ENCODE data around the gene SFT2D2.
A peak's percentile ranks its signal among the peaks of the same experiment; 100 is the strongest.
"Not testable (repeated sequence)": the region's sequence is repeated elsewhere in the genome, so short reads cannot be mapped to it uniquely, and the experiment has no call there.

SFT2D2 gene

DNA sequence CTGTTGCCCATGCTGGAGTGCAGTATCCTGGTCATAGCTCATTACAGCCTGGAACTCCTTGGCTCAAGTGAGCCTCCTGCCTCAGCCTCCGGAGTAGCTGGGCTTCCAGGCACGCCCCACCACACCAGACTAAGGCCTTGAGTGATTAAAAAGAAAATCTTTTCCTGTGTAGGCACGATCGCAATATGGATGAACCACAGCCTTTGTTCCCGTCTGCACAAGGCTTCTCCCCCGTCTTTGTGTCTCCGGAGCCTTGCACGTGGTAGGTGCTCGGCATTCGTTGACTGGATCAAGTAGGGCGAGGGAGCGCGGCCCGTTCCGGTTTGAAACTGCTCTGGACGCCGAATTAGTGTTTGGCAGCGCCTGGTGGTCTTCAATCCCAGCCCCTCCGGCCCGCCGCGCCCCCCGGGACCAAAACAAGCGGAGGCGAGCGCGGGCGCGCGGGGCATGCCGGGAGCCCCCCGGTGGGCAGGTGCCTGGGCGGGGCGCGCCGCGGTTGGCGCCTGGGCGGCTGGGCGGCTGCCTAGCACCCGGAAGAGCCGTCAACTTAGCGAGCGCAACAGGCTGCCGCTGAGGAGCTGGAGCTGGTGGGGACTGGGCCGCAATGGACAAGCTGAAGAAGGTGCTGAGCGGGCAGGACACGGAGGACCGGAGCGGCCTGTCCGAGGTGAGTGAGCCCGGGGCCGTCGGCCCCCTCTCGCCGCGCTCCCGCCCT is at the start of gene SFT2D2:
Gene SFT2D2, plus strand, starts transcription at position 529 of the 715 bp plus-strand sequence. Its CDS starts 76 bp downstream, at position 605.
- ChIA-PET POLR2A (interaction anchor here (1.3 kb wide), 1 partner anchor 46 kb away, joined by 4 read pairs; the partner anchor contains the start of gene TIPRL), CTCF (interaction anchor here (1.4 to 4.4 kb wide), 2 partner anchors 10 to 21 kb away, joined by 3 to 25 read pairs; no protein-coding TSS in a partner anchor)
- peak within 1 kb of the TSS; percentile 86 for H3K4me3 ChIP-seq (ENCODE audit: low read depth, low read length)
- DNase-seq (ENCODE audit: low read depth, low spot score) = no peak
- TF ChIP-seq, protein P1, sequence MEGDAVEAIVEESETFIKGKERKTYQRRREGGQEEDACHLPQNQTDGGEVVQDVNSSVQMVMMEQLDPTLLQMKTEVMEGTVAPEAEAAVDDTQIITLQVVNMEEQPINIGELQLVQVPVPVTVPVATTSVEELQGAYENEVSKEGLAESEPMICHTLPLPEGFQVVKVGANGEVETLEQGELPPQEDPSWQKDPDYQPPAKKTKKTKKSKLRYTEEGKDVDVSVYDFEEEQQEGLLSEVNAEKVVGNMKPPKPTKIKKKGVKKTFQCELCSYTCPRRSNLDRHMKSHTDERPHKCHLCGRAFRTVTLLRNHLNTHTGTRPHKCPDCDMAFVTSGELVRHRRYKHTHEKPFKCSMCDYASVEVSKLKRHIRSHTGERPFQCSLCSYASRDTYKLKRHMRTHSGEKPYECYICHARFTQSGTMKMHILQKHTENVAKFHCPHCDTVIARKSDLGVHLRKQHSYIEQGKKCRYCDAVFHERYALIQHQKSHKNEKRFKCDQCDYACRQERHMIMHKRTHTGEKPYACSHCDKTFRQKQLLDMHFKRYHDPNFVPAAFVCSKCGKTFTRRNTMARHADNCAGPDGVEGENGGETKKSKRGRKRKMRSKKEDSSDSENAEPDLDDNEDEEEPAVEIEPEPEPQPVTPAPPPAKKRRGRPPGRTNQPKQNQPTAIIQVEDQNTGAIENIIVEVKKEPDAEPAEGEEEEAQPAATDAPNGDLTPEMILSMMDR (IDR thresholded peaks at IDR 0.05; ENCODE audit: insufficient read depth, low read length, missing control alignments) = no peak

DNA sequence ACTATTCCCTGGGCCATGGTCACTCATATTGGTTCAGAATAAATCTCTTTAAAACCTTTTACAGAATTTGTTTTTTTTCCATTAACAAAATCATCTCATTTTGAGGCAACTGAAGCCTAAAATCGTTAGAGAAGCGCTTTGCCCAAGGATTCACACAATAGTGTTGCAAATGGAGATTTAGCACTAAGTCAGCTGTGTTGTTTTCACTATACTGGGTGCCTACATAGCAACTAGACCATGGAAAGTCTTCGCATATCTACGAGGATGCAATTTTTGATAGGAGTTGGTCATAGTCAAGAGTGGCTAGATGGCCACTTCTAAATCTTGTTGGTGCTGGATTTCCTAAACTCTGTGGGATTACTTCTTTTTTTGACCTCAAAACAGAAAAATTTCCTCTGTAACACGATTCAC is 47.6 kb upstream of the SFT2D2 start:
- CTCF ChIA-PET = interaction anchor here (0.8 to 1.8 kb wide), 3 partner anchors 11 to 65 kb away, joined by 3 to 7 read pairs (median 5); no protein-coding TSS in a partner anchor
- peak overlapping the region; percentile 87 for H3K4me3 ChIP-seq (ENCODE audit: low read depth, low read length)
- TF ChIP-seq, protein P1 (IDR thresholded peaks at IDR 0.05; ENCODE audit: insufficient read depth, low read length, missing control alignments) = no peak
- DNase-seq (ENCODE audit: low read depth, low spot score) = no peak
- POLR2A ChIA-PET = interaction anchor here (1.0 to 1.9 kb wide), 2 partner anchors 12 to 48 kb away, joined by 3 to 4 read pairs; partner anchors contain the start of gene SFT2D2

DNA sequence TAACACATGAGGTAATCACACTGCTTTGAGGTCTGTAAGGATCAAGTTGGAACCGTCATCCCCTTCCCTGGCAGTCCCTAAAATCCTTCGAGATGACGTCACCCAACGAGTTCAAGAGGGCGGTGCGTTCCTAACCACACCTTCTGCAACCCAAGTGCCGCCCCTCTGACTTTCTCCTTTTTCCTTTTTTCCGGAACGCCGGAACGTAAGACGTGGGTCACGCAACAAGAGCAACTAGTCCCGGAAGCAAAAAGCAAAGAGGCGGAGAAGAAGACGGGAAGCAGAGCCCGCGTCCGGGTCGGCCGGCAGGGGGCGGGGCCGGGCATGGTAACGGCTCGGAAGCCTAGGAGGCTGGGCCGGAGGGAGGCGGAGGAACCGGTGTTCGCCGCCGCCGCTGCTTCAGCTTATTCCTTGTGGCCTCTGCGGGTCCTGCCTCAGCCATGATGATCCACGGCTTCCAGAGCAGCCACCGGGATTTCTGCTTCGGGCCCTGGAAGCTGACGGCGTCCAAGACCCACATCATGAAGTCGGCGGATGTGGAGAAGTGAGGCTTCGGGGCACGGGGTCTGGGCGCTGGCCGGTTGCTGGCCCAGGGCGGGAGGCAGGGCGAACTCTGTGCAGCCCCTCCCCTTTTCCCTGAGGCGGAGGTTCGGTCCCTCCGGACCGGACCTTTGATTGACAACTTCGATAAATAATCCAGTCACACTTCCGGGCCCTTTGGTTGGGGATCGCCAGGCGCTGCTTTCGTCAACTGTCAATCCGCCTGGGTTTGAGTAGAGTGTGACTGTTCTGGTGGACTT is 47.0 kb upstream of the SFT2D2 start, which contains the start of gene TIPRL:
Gene TIPRL, plus strand, starts transcription at position 325 of the 800 bp plus-strand sequence. Its CDS starts 116 bp downstream, at position 441.
- H3K4me3 ChIP-seq (ENCODE audit: low read depth, low read length) = peak within 1 kb of the TSS; percentile 87
- CTCF ChIA-PET = interaction anchor here (0.6 to 1.8 kb wide), 5 partner anchors 10 to 65 kb away, joined by 3 to 7 read pairs (median 3); no protein-coding TSS in a partner anchor
- TF ChIP-seq, protein P1 (IDR thresholded peaks at IDR 0.05; ENCODE audit: insufficient read depth, low read length, missing control alignments) = peak; percentile 82
- DNase-seq (ENCODE audit: low read depth, low spot score) = peak; percentile 94
- POLR2A ChIA-PET = interaction anchor here (1.0 to 1.9 kb wide), 2 partner anchors 13 to 47 kb away, joined by 3 to 4 read pairs; partner anchors contain the start of gene SFT2D2

DNA sequence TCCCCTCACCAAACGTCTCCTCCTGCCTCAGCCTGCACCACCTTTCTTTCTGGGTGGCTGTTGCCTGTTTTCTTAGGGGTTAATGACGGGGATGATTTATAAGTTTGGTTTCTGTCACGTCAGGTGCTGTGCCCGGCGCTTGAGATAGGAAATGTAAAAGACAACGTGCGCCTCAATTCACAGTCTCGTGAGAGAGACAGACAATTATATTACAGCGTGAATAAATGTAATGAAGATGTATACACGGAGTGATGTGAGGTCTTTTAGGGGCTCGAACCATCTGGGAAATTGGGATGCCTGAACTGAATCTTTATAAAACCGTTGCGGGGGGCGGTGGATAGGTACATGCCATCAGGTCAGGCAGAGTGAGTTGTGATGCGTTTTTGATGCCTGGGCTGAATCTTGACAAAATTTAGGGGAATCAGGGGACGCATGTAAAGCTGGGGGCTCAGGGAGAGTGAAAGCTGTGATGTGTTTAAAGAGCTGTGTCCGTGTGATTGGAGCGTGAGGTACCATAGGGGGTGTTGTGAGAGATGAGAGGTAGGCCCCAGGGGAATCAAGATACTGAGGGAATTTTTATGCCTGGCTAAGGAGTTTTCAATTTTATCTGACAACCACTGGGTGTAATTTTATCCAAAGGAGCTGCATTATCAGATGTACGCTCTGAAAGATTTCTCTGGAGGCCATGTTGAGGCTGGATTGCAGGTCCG is 46.2 kb upstream of the SFT2D2 start:
- CTCF ChIA-PET = interaction anchor here (0.6 to 1.8 kb wide), 7 partner anchors 9 to 98 kb away, joined by 3 to 7 read pairs (median 3); no protein-coding TSS in a partner anchor
- H3K4me3 ChIP-seq (ENCODE audit: low read depth, low read length) = peak overlapping the region; percentile 87
- no peak for DNase-seq (ENCODE audit: low read depth, low spot score)
- POLR2A ChIA-PET = interaction anchor here (1.0 to 1.9 kb wide), 2 partner anchors 13 to 46 kb away, joined by 3 to 4 read pairs; partner anchors contain the start of gene SFT2D2
- TF ChIP-seq, protein P1 (IDR thresholded peaks at IDR 0.05; ENCODE audit: insufficient read depth, low read length, missing control alignments) = no peak

DNA sequence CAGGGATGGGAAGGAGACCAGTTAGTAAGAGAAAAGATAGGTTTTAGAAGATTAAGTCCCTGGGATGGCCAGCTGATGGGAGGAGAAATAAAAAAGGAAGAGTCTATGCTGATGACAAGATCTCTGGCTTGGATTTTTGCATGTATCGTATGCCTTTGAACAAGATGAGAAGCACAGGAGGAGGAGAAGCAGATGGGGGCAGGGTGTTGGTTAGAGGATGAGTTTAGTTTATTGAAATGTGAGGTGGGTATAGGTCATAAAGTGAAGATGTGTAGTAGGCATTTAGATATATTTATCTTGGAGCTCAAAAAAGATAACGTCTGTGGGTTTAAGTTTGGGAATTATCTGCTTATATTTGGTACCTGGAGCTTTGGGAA is 45.7 kb upstream of the SFT2D2 start:
- POLR2A ChIA-PET = interaction anchor here (1.9 kb wide), 1 partner anchor 46 kb away, joined by 4 read pairs; the partner anchor contains the start of gene SFT2D2
- no peak for DNase-seq (ENCODE audit: low read depth, low spot score)
- peak overlapping the region; percentile 87 for H3K4me3 ChIP-seq (ENCODE audit: low read depth, low read length)
- TF ChIP-seq, protein P1 (IDR thresholded peaks at IDR 0.05; ENCODE audit: insufficient read depth, low read length, missing control alignments) = no peak
- CTCF ChIA-PET = interaction anchor here (0.6 to 1.8 kb wide), 5 partner anchors 11 to 98 kb away, joined by 3 to 7 read pairs (median 3); no protein-coding TSS in a partner anchor

DNA sequence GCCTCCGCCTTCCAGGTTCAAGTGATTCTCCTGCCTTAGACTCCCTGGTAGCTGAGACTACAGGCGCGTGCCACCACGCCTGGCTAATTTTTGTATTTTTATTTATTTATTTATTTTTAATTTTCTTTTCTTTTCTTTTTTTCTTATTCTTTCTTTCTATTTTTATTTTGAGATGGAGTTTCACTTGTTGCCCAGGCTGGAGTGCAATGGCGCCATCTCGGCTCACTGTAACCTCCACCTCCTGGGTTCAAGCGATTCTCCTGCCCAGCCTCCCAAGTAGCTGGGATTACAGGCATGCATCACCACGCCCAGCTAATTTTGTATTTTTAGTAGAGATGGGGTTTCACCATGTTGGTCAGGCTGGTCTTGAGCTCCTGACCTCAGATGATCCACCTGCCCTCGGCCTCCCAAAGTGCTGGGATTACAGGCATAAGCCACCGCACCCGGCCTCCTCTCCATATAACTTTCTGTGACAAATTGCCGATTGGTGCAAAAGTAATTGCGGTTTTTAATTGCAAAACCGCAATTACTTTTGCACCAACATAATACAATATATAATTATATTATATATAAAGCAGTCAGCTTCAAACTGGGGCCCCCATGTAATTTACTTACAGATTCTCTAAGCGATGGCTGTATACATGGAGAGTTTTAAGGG is 44.6 kb upstream of the SFT2D2 start:
- DNase-seq (ENCODE audit: low read depth, low spot score); POLR2A ChIA-PET; H3K4me3 ChIP-seq (ENCODE audit: low read depth, low read length): not testable (repeated sequence)
- CTCF ChIA-PET = interaction anchor here (1.1 to 1.8 kb wide), 5 partner anchors 36 to 141 kb away, joined by 3 to 5 read pairs (median 4); no protein-coding TSS in a partner anchor

Data from AG04449 (cell line).